NCI-H1694 treated with DMSO at 0.1 percent for 48 hours (cell line): ENCODE measurements around the gene HMOX1.
"Not testable (repeated sequence)": the region's sequence is repeated elsewhere in the genome, so short reads cannot be mapped to it uniquely, and the experiment has no call there.

ENCODE experiments used
- DNase-seq: peaks from one replicate; lab custom pipeline; 2025; lab: John Stamatoyannopoulos, UW

HMOX1 gene

GRCh38 chr22:35435201-35435740, 54.4 kb downstream of the HMOX1 start:
- no peak for DNase-seq

GRCh38 chr22:35436421-35436820, 55.5 kb downstream of the HMOX1 start:
- DNase-seq: no peak

GRCh38 chr22:35437049-35437448, 56.2 kb downstream of the HMOX1 start:
- no peak for DNase-seq

- not testable (repeated sequence) for DNase-seq
These were observed 57.9 kb downstream of the HMOX1 start for GRCh38 chr22:35438673-35439364.

- no peak for DNase-seq
These were observed 58.4 kb downstream of the HMOX1 start for GRCh38 chr22:35439365-35439717.

GRCh38 chr22:35440129-35440528, 59.2 kb downstream of the HMOX1 start:
- no peak for DNase-seq

GRCh38 chr22:35441489-35442100, 60.7 kb downstream of the HMOX1 start:
- DNase-seq: no peak

GRCh38 chr22:35442471-35442870, 61.6 kb downstream of the HMOX1 start:
- no peak for DNase-seq

GRCh38 chr22:35443338-35443737, 62.4 kb downstream of the HMOX1 start:
- no peak for DNase-seq
